Measurements from ENCODE around the gene AGMAT.

GRCh38 chr1:15526490-15527339 lies 58.1 kb downstream of the AGMAT start, which contains the start of gene DNAJC16:
- TF ChIP-seq, protein P1, sequence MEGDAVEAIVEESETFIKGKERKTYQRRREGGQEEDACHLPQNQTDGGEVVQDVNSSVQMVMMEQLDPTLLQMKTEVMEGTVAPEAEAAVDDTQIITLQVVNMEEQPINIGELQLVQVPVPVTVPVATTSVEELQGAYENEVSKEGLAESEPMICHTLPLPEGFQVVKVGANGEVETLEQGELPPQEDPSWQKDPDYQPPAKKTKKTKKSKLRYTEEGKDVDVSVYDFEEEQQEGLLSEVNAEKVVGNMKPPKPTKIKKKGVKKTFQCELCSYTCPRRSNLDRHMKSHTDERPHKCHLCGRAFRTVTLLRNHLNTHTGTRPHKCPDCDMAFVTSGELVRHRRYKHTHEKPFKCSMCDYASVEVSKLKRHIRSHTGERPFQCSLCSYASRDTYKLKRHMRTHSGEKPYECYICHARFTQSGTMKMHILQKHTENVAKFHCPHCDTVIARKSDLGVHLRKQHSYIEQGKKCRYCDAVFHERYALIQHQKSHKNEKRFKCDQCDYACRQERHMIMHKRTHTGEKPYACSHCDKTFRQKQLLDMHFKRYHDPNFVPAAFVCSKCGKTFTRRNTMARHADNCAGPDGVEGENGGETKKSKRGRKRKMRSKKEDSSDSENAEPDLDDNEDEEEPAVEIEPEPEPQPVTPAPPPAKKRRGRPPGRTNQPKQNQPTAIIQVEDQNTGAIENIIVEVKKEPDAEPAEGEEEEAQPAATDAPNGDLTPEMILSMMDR (IDR thresholded peaks at IDR 0.05 in 4 of 5, conservative IDR thresholded peaks at IDR 0.05 in 1 of 5), result peak in 3 of 5 experiments; percentile 24 to 65 (median 50)
- peak; percentile 72 to 78 for TF ChIP-seq POLR2A (IDR thresholded peaks at IDR 0.05)
